Esophagus (tissue), 2 donors: Measurements from ENCODE around the gene PTPN5. TPM values are rescaled to one million over a fixed set of nuclear protein-coding genes. Genes with fewer than 3 reads are reported as not detected.

Experiments
- H3K27ac ChIP-seq, 2 donors: one replicate each; pipeline ENCODE4 v1.5.1; 2013; ENCODE audit warnings: low read depth in 2 of 2, mild to moderate bottlenecking in 2 of 2, inconsistent platforms in 1 of 2, low read length in 1 of 2, moderate library complexity in 1 of 2
- H3K27me3 ChIP-seq, 2 donors: one replicate each; pipeline ENCODE4 v1.6.1; 2013; ENCODE audit warnings: low read length in 2 of 2, control low read depth in 1 of 2, mild to moderate bottlenecking in 1 of 2; ENCODE audit not compliant: insufficient read depth in 2 of 2, control insufficient read depth in 1 of 2
- H3K36me3 ChIP-seq, 2 donors: one replicate each; pipeline ENCODE4 v1.6.1; 2013; ENCODE audit warnings: low read length in 1 of 2; ENCODE audit not compliant: control insufficient read depth in 2 of 2, insufficient read depth in 2 of 2
- H3K4me1 ChIP-seq, 2 donors: one replicate each; pipeline ENCODE4 v1.6.1; 2013; ENCODE audit warnings: low read length in 1 of 2; ENCODE audit not compliant: control insufficient read depth in 2 of 2, insufficient read depth in 2 of 2
- H3K4me3 ChIP-seq, 2 donors: one replicate each; pipeline ENCODE4 v1.5.1; 2013; ENCODE audit warnings: low read length in 2 of 2, mild to moderate bottlenecking in 2 of 2, low read depth in 1 of 2, moderate library complexity in 1 of 2
- H3K9me3 ChIP-seq, 2 donors: one replicate each; pipeline ENCODE4 v1.6.1; 2013; ENCODE audit warnings: mild to moderate bottlenecking in 2 of 2, low read depth in 1 of 2, low read length in 1 of 2, moderate library complexity in 1 of 2; ENCODE audit not compliant: control insufficient read depth in 2 of 2, insufficient read depth in 1 of 2
- WGBS, 2 donors: extraction: QIAGEN DNeasy Blood & Tissue Kit; methylation state at CpG; one replicate each; pipeline ENCODE4 v1.1.7; 2013; 5-methylcytosine and 5-hydroxymethylcytosine counted together
- polyA plus RNA-seq, 2 donors: library from polyadenylated mRNA; stranded (reverse); fragments of 200-250 nt; gene quantifications; one replicate each; pipeline ENCODE4 v1.2.3, GENCODE V29; 2013
- donor health status: healthy with polysubstance abuse.
- donor health status: Bipolar disorder and iron deficiency.

The PTPN5 gene
- polyA plus RNA-seq, 2 donors: 0.21 to 0.47 TPM

- no peaks in the 10 kb centered on the region for H3K4me1 ChIP-seq
- H3K27me3 ChIP-seq: no peaks in the 10 kb centered on the region
- no peak overlapping the region for H3K4me3 ChIP-seq
- peaks cover 0 to 2% of the 10 kb centered on the region in 2 donors for H3K9me3 ChIP-seq
- no peak overlapping the region for H3K27ac ChIP-seq
- 74 to 76% methylated on average over 7 of the region's 7 CpGs for WGBS, 2 donors
- no peaks in the 10 kb centered on the region for H3K36me3 ChIP-seq
Observed at GRCh38 chr11:18774801-18775200, 16.8 kb downstream of the PTPN5 start.

GRCh38 chr11:18773681-18774080 lies 17.9 kb downstream of the PTPN5 start:
- H3K36me3 ChIP-seq: no peaks in the 10 kb centered on the region
- no peak overlapping the region for H3K4me3 ChIP-seq
- no peaks in the 10 kb centered on the region for H3K27me3 ChIP-seq
- H3K4me1 ChIP-seq: no peaks in the 10 kb centered on the region
- H3K27ac ChIP-seq: no peak overlapping the region
- peaks cover 0 to 2% of the 10 kb centered on the region in 2 donors for H3K9me3 ChIP-seq
- 76 to 83% methylated on average over 3 of the region's 3 CpGs for WGBS, 2 donors

GRCh38 chr11:18773104-18773503 lies 18.5 kb downstream of the PTPN5 start:
- no peaks in the 10 kb centered on the region for H3K36me3 ChIP-seq

GRCh38 chr11:18772211-18772610 lies 19.4 kb downstream of the PTPN5 start:
- WGBS, 2 donors: 67 to 71% methylated on average over 5 of the region's 5 CpGs
- Histone ChIP-seq H3K4me1 (no peaks in the 10 kb centered on the region), H3K27me3 (no peaks in the 10 kb centered on the region), H3K9me3 (peaks cover 0 to 2% of the 10 kb centered on the region in 2 donors), H3K27ac (no peak overlapping the region), H3K4me3 (no peak overlapping the region), H3K36me3 (no peaks in the 10 kb centered on the region)

More at GRCh38 chr11:18773104-18773503, 18.5 kb downstream of the PTPN5 start:
- 72 to 75% methylated on average over 8 of the region's 8 CpGs for WGBS, 2 donors
- Histone ChIP-seq H3K27me3 (no peaks in the 10 kb centered on the region), H3K9me3 (peaks cover 0 to 2% of the 10 kb centered on the region in 2 donors), H3K4me1 (no peaks in the 10 kb centered on the region), H3K4me3 (no peak overlapping the region), H3K27ac (no peak overlapping the region)

GRCh38 chr11:18771266-18772035 lies 20.1 kb downstream of the PTPN5 start:
- H3K27ac ChIP-seq: no peak overlapping the region
- H3K4me1 ChIP-seq: no peaks in the 10 kb centered on the region
- H3K36me3 ChIP-seq: no peaks in the 10 kb centered on the region
- peaks cover 0 to 2% of the 10 kb centered on the region in 2 donors for H3K9me3 ChIP-seq
- no peak overlapping the region for H3K4me3 ChIP-seq
- 80 to 88% methylated on average over 13 of the region's 13 CpGs for WGBS, 2 donors
- no peaks in the 10 kb centered on the region for H3K27me3 ChIP-seq

GRCh38 chr11:18770479-18771125 lies 21.0 kb downstream of the PTPN5 start:
- Histone ChIP-seq H3K4me1 (no peaks in the 10 kb centered on the region), H3K27ac (no peak overlapping the region), H3K27me3 (no peaks in the 10 kb centered on the region), H3K4me3 (no peak overlapping the region), H3K36me3 (no peaks in the 10 kb centered on the region), H3K9me3 (peaks cover 0 to 2% of the 10 kb centered on the region in 2 donors)
- WGBS, 2 donors: 68 to 73% methylated on average over 10 to 11 of the region's 11 CpGs

- Histone ChIP-seq H3K4me1 (no peaks in the 10 kb centered on the region), H3K27ac (no peak overlapping the region), H3K27me3 (no peaks in the 10 kb centered on the region), H3K9me3 (peaks cover 0 to 2% of the 10 kb centered on the region in 2 donors), H3K36me3 (no peaks in the 10 kb centered on the region), H3K4me3 (no peak overlapping the region)
- 41 to 48% methylated on average over 8 of the region's 8 CpGs for WGBS, 2 donors
Observed at GRCh38 chr11:18769802-18770456, 21.7 kb downstream of the PTPN5 start.

- 78 to 81% methylated on average over 5 of the region's 5 CpGs for WGBS, 2 donors
- H3K27ac ChIP-seq: no peak overlapping the region
- no peaks in the 10 kb centered on the region for H3K27me3 ChIP-seq
- H3K4me3 ChIP-seq: no peak overlapping the region
- no peaks in the 10 kb centered on the region for H3K4me1 ChIP-seq
- H3K9me3 ChIP-seq: peaks cover 0 to 2% of the 10 kb centered on the region in 2 donors
- H3K36me3 ChIP-seq: no peaks in the 10 kb centered on the region
Observed at GRCh38 chr11:18768978-18769377, 22.6 kb downstream of the PTPN5 start.

GRCh38 chr11:18768472-18768901 lies 23.1 kb downstream of the PTPN5 start:
- WGBS, 2 donors: 59 to 72% methylated on average over 4 of the region's 4 CpGs
- Histone ChIP-seq H3K27ac (no peak overlapping the region), H3K4me1 (no peaks in the 10 kb centered on the region), H3K4me3 (no peak overlapping the region), H3K36me3 (no peaks in the 10 kb centered on the region), H3K9me3 (peaks cover 0 to 2% of the 10 kb centered on the region in 2 donors), H3K27me3 (no peaks in the 10 kb centered on the region)
